BJ (cell line): ENCODE results near the gene PABPC3. TPM values are rescaled to one million over a fixed set of nuclear protein-coding genes. Genes with fewer than 3 reads are reported as not detected.

ENCODE experiments used
- CTCF ChIA-PET: fragments of 350-600 bp; formaldehyde crosslinking; extraction: SDS; loops from one replicate; lab custom pipeline; 2021; ENCODE audit warnings: antibody characterized with exemption, inconsistent platforms; lab: Yijun Ruan, JAX
- POLR2A ChIA-PET: fragments of 300-600 bp; sonication (Branson Sonifier 250); formaldehyde crosslinking; extraction: SDS; loops from one replicate; lab custom pipeline; 2021; ENCODE audit warnings: antibody characterized with exemption; lab: Charles Lee
- DNase-seq: peaks from one replicate; pipeline ENCODE4 v3.0.0-alpha.2; 2011; ENCODE audit warnings: low read depth
- H3K27me3 ChIP-seq: 2 replicates; pipeline ENCODE4 v1.6.0; 2011; ENCODE audit warnings: low read length; ENCODE audit not compliant: control insufficient read depth, insufficient read depth
- H3K36me3 ChIP-seq: 2 replicates; pipeline ENCODE4 v1.5.1; 2011; ENCODE audit warnings: low read length; ENCODE audit not compliant: control insufficient read depth, insufficient read depth
- H3K4me3 ChIP-seq: 2 replicates; pipeline ENCODE4 v1.5.1; 2011; ENCODE audit warnings: low read depth, mild to moderate bottlenecking, control low read depth, low read length
- polyA plus RNA-seq: library from polyadenylated mRNA; depleted of rRNA; stranded (reverse); fragments of >200 nt; gene quantifications from 2 replicates; pipeline ENCODE4 v1.2.3, GENCODE V29; 2011
- TF ChIP-seq, protein P1 (sequence below): IDR thresholded peaks from 2 replicates; pipeline ENCODE4 v1.5.1; 2011; ENCODE audit warnings: low read depth, mild to moderate bottlenecking, control low read depth, inconsistent platforms, low read length, moderate library complexity; ENCODE audit not compliant: insufficient read depth

Gene PABPC3
- polyA plus RNA-seq, 1 experiment, result not detected

DNA sequence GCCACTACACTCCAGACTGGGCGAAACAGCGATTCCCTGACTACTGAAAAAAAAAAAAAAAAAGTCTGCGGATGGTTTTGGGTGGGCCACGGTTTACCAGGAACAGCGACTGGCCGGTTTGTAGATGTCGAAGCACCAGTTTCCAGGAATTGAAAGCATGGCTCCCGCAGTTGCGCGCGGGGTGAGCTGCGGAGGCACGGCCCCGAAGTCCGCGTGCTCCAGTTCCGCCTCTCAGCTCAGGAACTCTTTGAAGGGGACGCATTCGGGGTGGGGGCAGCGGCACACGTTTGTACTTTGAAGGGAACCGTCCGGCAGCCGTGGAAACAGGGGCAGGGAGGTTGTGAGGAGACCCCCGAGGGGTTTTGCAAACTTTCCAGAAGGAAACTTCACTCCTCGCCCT, 27.1 kb upstream of the PABPC3 start:
- ChIA-PET CTCF (no interaction called here), POLR2A (no interaction called here)
- no peaks in the 10 kb centered on the region for H3K27me3 ChIP-seq
- DNase-seq, result no peak
- TF ChIP-seq, protein P1, sequence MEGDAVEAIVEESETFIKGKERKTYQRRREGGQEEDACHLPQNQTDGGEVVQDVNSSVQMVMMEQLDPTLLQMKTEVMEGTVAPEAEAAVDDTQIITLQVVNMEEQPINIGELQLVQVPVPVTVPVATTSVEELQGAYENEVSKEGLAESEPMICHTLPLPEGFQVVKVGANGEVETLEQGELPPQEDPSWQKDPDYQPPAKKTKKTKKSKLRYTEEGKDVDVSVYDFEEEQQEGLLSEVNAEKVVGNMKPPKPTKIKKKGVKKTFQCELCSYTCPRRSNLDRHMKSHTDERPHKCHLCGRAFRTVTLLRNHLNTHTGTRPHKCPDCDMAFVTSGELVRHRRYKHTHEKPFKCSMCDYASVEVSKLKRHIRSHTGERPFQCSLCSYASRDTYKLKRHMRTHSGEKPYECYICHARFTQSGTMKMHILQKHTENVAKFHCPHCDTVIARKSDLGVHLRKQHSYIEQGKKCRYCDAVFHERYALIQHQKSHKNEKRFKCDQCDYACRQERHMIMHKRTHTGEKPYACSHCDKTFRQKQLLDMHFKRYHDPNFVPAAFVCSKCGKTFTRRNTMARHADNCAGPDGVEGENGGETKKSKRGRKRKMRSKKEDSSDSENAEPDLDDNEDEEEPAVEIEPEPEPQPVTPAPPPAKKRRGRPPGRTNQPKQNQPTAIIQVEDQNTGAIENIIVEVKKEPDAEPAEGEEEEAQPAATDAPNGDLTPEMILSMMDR, result no peak
- no peaks in the 10 kb centered on the region for H3K36me3 ChIP-seq
- no peak overlapping the region for H3K4me3 ChIP-seq

DNA sequence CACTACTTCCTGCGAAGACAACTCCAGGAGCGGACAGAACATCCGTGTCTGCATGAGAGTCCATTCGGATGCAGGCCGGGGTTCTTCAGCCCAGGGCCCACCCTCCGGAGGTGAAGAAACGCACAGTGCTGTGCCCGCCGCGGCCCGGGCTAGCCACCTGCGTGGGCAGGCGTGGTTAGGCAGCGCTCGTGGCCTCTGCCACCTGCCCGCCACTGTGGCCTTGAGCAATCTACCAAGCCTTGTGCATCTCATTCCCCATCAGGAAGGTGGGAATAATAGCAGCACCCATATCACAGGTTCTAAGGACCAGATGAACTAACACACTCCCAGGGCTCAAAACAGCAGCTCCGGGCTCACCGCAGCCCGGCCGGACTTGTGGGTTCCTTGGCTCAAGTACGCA, 26.7 kb upstream of the PABPC3 start:
- ChIA-PET POLR2A (no interaction called here), CTCF (no interaction called here)
- TF ChIP-seq, protein P1, result no peak
- Histone ChIP-seq H3K27me3 (no peaks in the 10 kb centered on the region), H3K4me3 (no peak overlapping the region), H3K36me3 (no peaks in the 10 kb centered on the region)
- DNase-seq, result no peak

DNA sequence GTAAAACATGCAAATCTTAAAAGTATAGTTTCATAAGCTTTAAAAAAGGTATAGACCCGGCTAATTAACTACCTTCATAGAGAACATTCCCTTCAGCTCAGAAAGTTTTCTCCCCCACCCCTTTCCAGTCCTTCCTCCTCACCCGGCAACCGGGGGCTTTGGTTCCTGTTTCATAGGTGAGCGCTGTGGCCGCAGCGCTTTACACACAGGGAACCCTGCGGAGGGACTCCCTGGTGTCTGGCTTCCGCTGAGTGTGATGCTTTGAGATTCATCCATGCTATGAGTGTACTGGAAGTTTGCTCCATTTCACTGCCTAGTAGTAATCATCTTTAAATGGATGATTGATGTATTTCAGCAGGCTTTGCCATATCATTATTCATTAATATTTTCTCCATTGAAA, 26.0 kb upstream of the PABPC3 start:
- POLR2A ChIA-PET, result no interaction called here
- CTCF ChIA-PET, result no interaction called here
- no peak for DNase-seq
- no peaks in the 10 kb centered on the region for H3K27me3 ChIP-seq
- no peaks in the 10 kb centered on the region for H3K36me3 ChIP-seq
- TF ChIP-seq, protein P1, result no peak
- H3K4me3 ChIP-seq, result no peak overlapping the region

DNA sequence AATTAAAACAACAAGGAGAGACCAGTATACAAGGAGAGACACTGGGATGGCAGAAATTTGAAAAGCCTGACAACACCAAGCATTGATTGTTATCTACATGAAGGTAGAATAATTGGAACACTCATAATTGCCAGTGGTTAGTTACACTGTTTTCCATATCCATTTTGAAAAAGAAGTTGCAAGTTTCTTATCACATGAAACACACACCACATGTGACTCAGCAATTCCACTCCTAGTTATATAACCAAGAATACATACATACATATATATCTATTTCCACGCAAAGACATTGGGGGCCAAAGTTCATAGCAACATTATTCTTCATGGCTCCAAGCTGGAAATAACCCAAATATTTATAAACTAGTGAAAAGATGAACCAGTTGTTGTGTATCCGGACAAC, 15.2 kb upstream of the PABPC3 start:
- H3K27me3 ChIP-seq, result no peaks in the 10 kb centered on the region
- POLR2A ChIA-PET, result no interaction called here
- CTCF ChIA-PET, result no interaction called here

DNA sequence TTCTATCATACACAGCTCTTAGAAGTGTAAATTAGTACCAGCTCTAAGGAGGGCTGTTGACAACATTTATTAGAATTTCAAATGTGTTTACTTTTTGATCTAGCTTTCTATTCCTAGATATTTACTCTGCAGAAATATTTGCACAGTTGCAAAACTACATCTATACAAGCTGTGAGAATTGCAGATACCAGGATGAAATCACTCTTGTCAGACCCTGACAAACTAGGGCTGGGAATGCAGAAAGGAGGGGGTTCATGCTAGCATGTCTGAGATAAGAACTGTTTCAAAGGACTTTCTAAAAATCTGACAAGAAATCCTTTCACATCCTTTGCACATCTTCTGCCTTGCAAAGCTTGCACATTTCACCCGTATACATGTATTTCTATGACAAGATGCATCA, 11.8 kb upstream of the PABPC3 start:
- TF ChIP-seq, protein P1, result no peak
- ChIA-PET POLR2A (no interaction called here), CTCF (interaction anchor here (0.7 to 2.3 kb wide), 7 partner anchors 8 to 291 kb away, joined by 3 to 8 read pairs (median 4); no protein-coding TSS in a partner anchor)
- Histone ChIP-seq H3K27me3 (no peaks in the 10 kb centered on the region), H3K36me3 (no peaks in the 10 kb centered on the region), H3K4me3 (no peak overlapping the region)
- no peak for DNase-seq

More for the DNA sequence above, 15.2 kb upstream of the PABPC3 start:
- Histone ChIP-seq H3K4me3 (no peak overlapping the region), H3K36me3 (no peaks in the 10 kb centered on the region)
- DNase-seq, result no peak
- TF ChIP-seq, protein P1, result no peak
